OCI-LY3 (cell line): ENCODE measurements around the gene BRD2.

Experiments
- CTCF ChIP-seq: fragments of 200-600, 300-600 bp; sonication (generic); IDR thresholded peaks from 2 replicates; pipeline ENCODE4 v1.5.1; 2014; ENCODE audit warnings: antibody characterized with exemption, low read length, low read depth
- EZH2phosphoT487 ChIP-seq: fragments of 200-600 bp; shearing (Covaris generic); IDR thresholded peaks from 2 replicates; pipeline ENCODE4 v1.6.1; 2018; ENCODE audit warnings: antibody characterized with exemption, mixed run types, low read depth

- TF ChIP-seq CTCF, result no peak
- TF ChIP-seq EZH2phosphoT487, result no peak
Measured at GRCh38 chr6:32922083-32922482, 46.3 kb upstream of the BRD2 start.
